Smooth muscle cell of the coronary artery (primary cell): ENCODE data around the gene NEUROG1. TPM values are rescaled to one million over a fixed set of nuclear protein-coding genes. Genes with fewer than 3 reads are reported as not detected.

ENCODE experiments used
- total RNA-seq: library from RNA; depleted of rRNA; stranded (reverse); fragments of >200 nt; gene quantifications from 2 replicates; pipeline ENCODE4 v1.2.3, GENCODE V29; 2014; ENCODE audit warnings: low replicate concordance

NEUROG1 gene
- not detected in 2 replicates for total RNA-seq

GRCh38 chr5:135535820-135536801 lies at the start of gene NEUROG1:
Gene NEUROG1, minus strand, starts transcription at chr5:135535964. Its CDS starts 274 bp downstream, at chr5:135535690.

GRCh38 chr5:135578685-135579341 lies 43.0 kb upstream of the NEUROG1 start, which contains the start of gene CXCL14:
Gene CXCL14, minus strand, starts transcription at chr5:135578991. Its CDS starts 213 bp downstream, at chr5:135578778.

Other genes with a start within 250 kb of the NEUROG1 start
- gene MACROH2A1, start 136.7 kb downstream of the NEUROG1 start, total RNA-seq = 91.3 and 136 TPM in 2 replicates
- gene DCANP1, start 88.6 kb downstream of the NEUROG1 start, total RNA-seq = not detected in 2 replicates
- not detected in 2 replicates for gene TIFAB, start 83.6 kb downstream of the NEUROG1 start, total RNA-seq
- gene CXCL14, start 43.0 kb upstream of the NEUROG1 start, total RNA-seq = 0.94 TPM in 1 of 2 replicates, not detected in the other